Activated B cell treated with CpG ODN at 0.5 μM for 24 hours (primary cell): Measurements from ENCODE around the gene COPS9. TPM values are rescaled to one million over a fixed set of nuclear protein-coding genes. Genes with fewer than 3 reads are reported as not detected.

Experiments
- ATAC-seq: fragments of 200-7000 bp; cut with Tn5 transposase; one replicate; pipeline ENCODE4 v1.10.0; 2021; ENCODE audit warnings: low read depth, mild to moderate bottlenecking, moderate library complexity
- CTCF ChIA-PET: fragments of 350-600 bp; sonication (Branson Sonifier 250); formaldehyde crosslinking; loops from one replicate; lab custom pipeline; 2021; ENCODE audit warnings: antibody characterized with exemption; lab: Charles Lee
- POLR2A ChIA-PET: fragments of 350-600 bp; sonication (Branson Sonifier 250); formaldehyde crosslinking; loops from one replicate; lab custom pipeline; 2021; ENCODE audit warnings: antibody characterized with exemption; lab: Charles Lee
- DNase-seq: peaks from one replicate; pipeline ENCODE4 v3.0.0; 2022
- H3K27ac Mint-ChIP-seq: one replicate; pipeline ENCODE4 v1.8.0; 2020; ENCODE audit warnings: mixed read lengths
- H3K27me3 Mint-ChIP-seq: one replicate; pipeline ENCODE4 v1.8.0; 2021; ENCODE audit warnings: mixed read lengths
- H3K36me3 Mint-ChIP-seq: one replicate; pipeline ENCODE4 v1.8.0; 2021; ENCODE audit warnings: low read depth, mixed read lengths
- H3K4me1 Mint-ChIP-seq: one replicate; pipeline ENCODE4 v1.8.0; 2021; ENCODE audit warnings: mixed read lengths
- H3K4me3 Mint-ChIP-seq: one replicate; pipeline ENCODE4 v1.8.0; 2020; ENCODE audit warnings: mild to moderate bottlenecking, mixed read lengths
- H3K9me3 Mint-ChIP-seq: one replicate; pipeline ENCODE4 v1.8.0; 2020; ENCODE audit warnings: mixed read lengths
- CTCF ChIP-seq: fragments of 200-600 bp; IDR thresholded peaks from one replicate; pipeline ENCODE4 v1.8.0; 2022; ENCODE audit warnings: antibody characterized with exemption, mild to moderate bottlenecking
- intact Hi-C: fragments of 100-400 bp; cut with micrococcal nuclease; formaldehyde crosslinking; loops from one replicate; pipeline ENCODE4 v1.15.1; 2024
- total RNA-seq: library from RNA; stranded (reverse); gene quantifications from 2 replicates; pipeline ENCODE4 v1.2.3, GENCODE V29; 2022

The COPS9 gene
- total RNA-seq, 1 donor from 2014 or later, result 78.6 TPM

GRCh38 chr2:240114233-240114632 is 21.9 kb downstream of the COPS9 start:
- H3K36me3 Mint-ChIP-seq, result no peaks in the 10 kb centered on the region
- no peak overlapping the region for H3K4me3 Mint-ChIP-seq
- POLR2A ChIA-PET, result no interaction called here
- no peaks in the 10 kb centered on the region for H3K4me1 Mint-ChIP-seq
- no peak for ATAC-seq
- no peak for TF ChIP-seq CTCF
- no peak for DNase-seq
- intact Hi-C loops, result no loop called here
- H3K9me3 Mint-ChIP-seq, result no peaks in the 10 kb centered on the region
- H3K27ac Mint-ChIP-seq, result no peak overlapping the region
- CTCF ChIA-PET, result no interaction called here
- peaks cover 17% of the 10 kb centered on the region for H3K27me3 Mint-ChIP-seq

- TF ChIP-seq CTCF, result no peak
- no peak for ATAC-seq
- ChIA-PET CTCF (no interaction called here), POLR2A (no interaction called here)
- DNase-seq, result no peak
- Mint-ChIP-seq H3K27ac (no peak overlapping the region), H3K9me3 (no peaks in the 10 kb centered on the region), H3K27me3 (peaks cover 17% of the 10 kb centered on the region), H3K4me3 (no peak overlapping the region), H3K36me3 (no peaks in the 10 kb centered on the region), H3K4me1 (no peaks in the 10 kb centered on the region)
- intact Hi-C loops, result no loop called here
These were observed 23.0 kb downstream of the COPS9 start for GRCh38 chr2:240112914-240113690.

DNA sequence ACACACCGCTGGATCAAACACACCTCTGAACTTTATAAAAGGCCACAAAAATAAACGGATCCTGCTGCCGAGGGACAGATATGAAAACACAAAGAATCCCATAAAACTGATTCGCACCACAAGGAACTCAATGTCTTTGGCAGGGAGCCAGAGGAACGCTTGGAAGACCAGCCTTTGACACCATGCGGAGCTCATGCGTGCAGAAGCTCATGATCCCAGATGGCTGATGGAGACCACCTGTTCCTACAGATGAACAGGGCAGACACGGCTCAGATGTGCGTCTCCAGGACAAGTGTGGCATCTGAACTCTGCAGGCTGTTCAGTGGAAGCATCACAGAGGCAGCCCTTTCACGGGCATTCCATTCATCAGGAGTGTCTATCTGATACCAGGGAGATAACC is 24.9 kb downstream of the COPS9 start:
- Mint-ChIP-seq H3K27ac (no peak overlapping the region), H3K9me3 (no peaks in the 10 kb centered on the region), H3K36me3 (no peaks in the 10 kb centered on the region), H3K27me3 (peaks cover 19% of the 10 kb centered on the region), H3K4me1 (no peaks in the 10 kb centered on the region), H3K4me3 (no peak overlapping the region)
- no peak for DNase-seq
- intact Hi-C loops, result no loop called here
- no peak for ATAC-seq
- ChIA-PET POLR2A (no interaction called here), CTCF (no interaction called here)
- no peak for TF ChIP-seq CTCF

- TF ChIP-seq CTCF, result no peak
- no peaks in the 10 kb centered on the region for H3K36me3 Mint-ChIP-seq
- H3K9me3 Mint-ChIP-seq, result no peaks in the 10 kb centered on the region
- DNase-seq (no peak), ATAC-seq (no peak)
- ChIA-PET POLR2A (no interaction called here), CTCF (no interaction called here)
- H3K27me3 Mint-ChIP-seq, result peaks cover 14% of the 10 kb centered on the region
- H3K4me3 Mint-ChIP-seq, result no peak overlapping the region
- no peak overlapping the region for H3K27ac Mint-ChIP-seq
- intact Hi-C loops, result no loop called here
- no peaks in the 10 kb centered on the region for H3K4me1 Mint-ChIP-seq
These were observed 26.7 kb downstream of the COPS9 start for GRCh38 chr2:240109386-240109785.

DNA sequence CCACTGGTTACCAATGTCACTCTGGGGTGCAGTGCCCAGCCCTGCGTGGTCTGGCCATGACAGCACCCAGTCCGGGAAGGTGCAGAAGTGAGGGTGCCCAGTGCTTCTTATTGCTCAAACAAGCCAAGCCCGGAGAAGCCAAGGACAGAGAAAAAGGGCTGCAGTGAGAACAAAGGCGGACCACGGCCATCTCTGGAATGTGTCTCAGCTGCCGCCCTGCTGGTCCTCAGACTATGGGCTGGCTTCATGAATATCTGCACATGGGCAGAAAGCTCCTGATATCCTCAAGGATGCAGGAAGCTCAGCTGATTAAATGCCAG is 28.7 kb downstream of the COPS9 start:
- Mint-ChIP-seq H3K27ac (no peak overlapping the region), H3K9me3 (no peaks in the 10 kb centered on the region), H3K27me3 (peaks cover 4% of the 10 kb centered on the region), H3K36me3 (no peaks in the 10 kb centered on the region), H3K4me1 (no peaks in the 10 kb centered on the region), H3K4me3 (no peak overlapping the region)
- DNase-seq, result no peak
- ChIA-PET POLR2A (no interaction called here), CTCF (no interaction called here)
- intact Hi-C loops, result no loop called here
- ATAC-seq, result no peak
- no peak for TF ChIP-seq CTCF
